Measurements from ENCODE around the gene ITGB2. TPM values are rescaled to one million over a fixed set of nuclear protein-coding genes. Genes with fewer than 3 reads are reported as not detected.

Gene ITGB2
- total RNA-seq, 1 donor from 2014 or later = 23.8 TPM

- ATAC-seq (ENCODE audit: poor library complexity) (no peak), DNase-seq (peak; percentile 8)
- intact Hi-C loops (cut with DNase I) = no loop called here
Measured at GRCh38 chr21:44868707-44869106, 52.0 kb downstream of the ITGB2 start.

- peak; percentile 39 for DNase-seq
- no peak for ATAC-seq (ENCODE audit: poor library complexity)
- intact Hi-C loops (cut with DNase I) = no loop called here
Measured at GRCh38 chr21:44867999-44868700, 52.5 kb downstream of the ITGB2 start.

GRCh38 chr21:44867464-44867863, 53.2 kb downstream of the ITGB2 start:
- DNase-seq (peak; percentile 22), ATAC-seq (ENCODE audit: poor library complexity) (no peak)
- intact Hi-C loops (cut with DNase I) = no loop called here

- DNase-seq (peak; percentile 14), ATAC-seq (ENCODE audit: poor library complexity) (no peak)
- intact Hi-C loops (cut with DNase I) = no loop called here
Measured at GRCh38 chr21:44866780-44867179, 53.9 kb downstream of the ITGB2 start.

- ATAC-seq (ENCODE audit: poor library complexity) (peak; percentile 8), DNase-seq (peak; percentile 39)
- intact Hi-C loops (cut with DNase I) = no loop called here
Measured at GRCh38 chr21:44865561-44866280, 55.0 kb downstream of the ITGB2 start.

- no peak for ATAC-seq (ENCODE audit: poor library complexity)
- intact Hi-C loops (cut with DNase I) = no loop called here
- DNase-seq = peak; percentile 22
Measured at GRCh38 chr21:44862869-44863685, 57.6 kb downstream of the ITGB2 start.

- intact Hi-C loops (cut with DNase I) = no loop called here
- ATAC-seq (ENCODE audit: poor library complexity) = peak; percentile 14
Measured at GRCh38 chr21:44858791-44859190, 61.9 kb downstream of the ITGB2 start.

GRCh38 chr21:44858291-44858690, 62.4 kb downstream of the ITGB2 start:
- intact Hi-C loops (cut with DNase I) = no loop called here
- ATAC-seq (ENCODE audit: poor library complexity) (peak; percentile 26), DNase-seq (peak; percentile 40)

More at GRCh38 chr21:44858791-44859190, 61.9 kb downstream of the ITGB2 start:
- peak; percentile 13 for DNase-seq

GRCh38 chr21:44857127-44857892, 63.4 kb downstream of the ITGB2 start:
- ATAC-seq (ENCODE audit: poor library complexity) (no peak), DNase-seq (peak; percentile 24)
- intact Hi-C loops (cut with DNase I) = no loop called here

- intact Hi-C loops (cut with DNase I) = no loop called here
- no peak for ATAC-seq (ENCODE audit: poor library complexity)
Measured at GRCh38 chr21:44856131-44856530, 64.6 kb downstream of the ITGB2 start.

GRCh38 chr21:44855572-44855971, 65.1 kb downstream of the ITGB2 start:
- ATAC-seq (ENCODE audit: poor library complexity) = peak; percentile 41
- intact Hi-C loops (cut with DNase I) = no loop called here
- DNase-seq = peak; percentile 41

More at GRCh38 chr21:44856131-44856530, 64.6 kb downstream of the ITGB2 start:
- peak; percentile 35 for DNase-seq

GRCh38 chr21:44854664-44855446, 65.8 kb downstream of the ITGB2 start:
- intact Hi-C loops (cut with DNase I) = no loop called here
- DNase-seq = peak; percentile 43
- no peak for ATAC-seq (ENCODE audit: poor library complexity)

- intact Hi-C loops (cut with DNase I) = no loop called here
- no peak for ATAC-seq (ENCODE audit: poor library complexity)
- peak; percentile 37 for DNase-seq
Measured at GRCh38 chr21:44854391-44854663, 66.4 kb downstream of the ITGB2 start.

GRCh38 chr21:44853601-44854390, 66.9 kb downstream of the ITGB2 start:
- ATAC-seq (ENCODE audit: poor library complexity) (peak; percentile 55), DNase-seq (peak; percentile 61)
- intact Hi-C loops (cut with DNase I) = no loop called here

- DNase-seq = peak; percentile 47
- no peak for ATAC-seq (ENCODE audit: poor library complexity)
- intact Hi-C loops (cut with DNase I) = no loop called here
Measured at GRCh38 chr21:44850905-44851657, 69.6 kb downstream of the ITGB2 start.

GRCh38 chr21:44850208-44850800, 70.4 kb downstream of the ITGB2 start:
- intact Hi-C loops (cut with DNase I) = no loop called here
- ATAC-seq (ENCODE audit: poor library complexity) (no peak), DNase-seq (peak; percentile 37)
